GM12878 (cell line): Measurements from ENCODE around the gene RELT. TPM values are rescaled to one million over a fixed set of nuclear protein-coding genes. Genes with fewer than 3 reads are reported as not detected.

Experiments used
- ATAC-seq: fragments of 200-7000 bp; cut with Tn5 transposase; 3 replicates; pipeline ENCODE4 v1.9.1; 2020; ENCODE audit warnings: mild to moderate bottlenecking, moderate library complexity
- BruUV-seq: library from RNA; stranded (reverse); fragments of 400-500 nt; replicated peaks from 2 replicates; lab custom pipeline; 2021; lab: Mats Ljungman, UMichigan
- CTCF ChIA-PET: fragments of 300-600 bp; sonication (Branson Sonifier 250); formaldehyde crosslinking; extraction: SDS; loops from one replicate; lab custom pipeline; 2021; ENCODE audit warnings: inconsistent platforms; lab: Yijun Ruan, JAX
- POLR2A ChIA-PET: fragments of 350-600 bp; formaldehyde crosslinking; extraction: SDS; loops from one replicate; lab custom pipeline; 2021; ENCODE audit warnings: inconsistent platforms; lab: Charles Lee
- RAD21 ChIA-PET: fragments of 300-600 bp; sonication (Branson Sonifier 250); formaldehyde crosslinking; loops from one replicate; lab custom pipeline; 2023; ENCODE audit warnings: antibody characterized with exemption; ENCODE audit not compliant: unreplicated experiment; lab: Charles Lee
- SMC1A ChIA-PET: fragments of 300-600 bp; sonication (Branson Sonifier 250); formaldehyde crosslinking; loops from one replicate; lab custom pipeline; 2023; ENCODE audit not compliant: unreplicated experiment, uncharacterized antibody; lab: Charles Lee
- DNase-seq: peaks from one replicate; pipeline ENCODE4 v3.0.0-alpha.2; 2011; ENCODE audit warnings: low read depth, low spot score
- FAIRE-seq: peaks from 3 replicates; lab custom pipeline; 2011; peaks lifted over from hg19 to GRCh38; lab: Jason Lieb, UNC
- H2AFZ ChIP-seq: 2 replicates; pipeline ENCODE4 v1.6.0; 2011; ENCODE audit warnings: low read depth, low read length, control low read depth; ENCODE audit not compliant: control insufficient read depth
- H3K27ac ChIP-seq: 2 replicates; pipeline ENCODE4 v1.5.1; 2011; ENCODE audit warnings: control low read depth; ENCODE audit not compliant: control insufficient read depth, insufficient read depth
- H3K27me3 ChIP-seq, 2 experiments: replicated peaks in 1 of 2; 2 replicates each; pipeline versions ENCODE4 v1.6.0 to v1.6.1; 2011; ENCODE audit warnings: low read length in 1 of 2; ENCODE audit not compliant: control insufficient read depth in 2 of 2, insufficient read depth in 2 of 2
- H3K36me3 ChIP-seq, 2 experiments: 2 replicates each; pipeline ENCODE4 v1.5.1; 2011; ENCODE audit warnings: low read length in 1 of 2; ENCODE audit not compliant: control insufficient read depth in 2 of 2, insufficient read depth in 2 of 2
- H3K4me1 ChIP-seq: 2 replicates; pipeline ENCODE4 v1.6.1; 2011; ENCODE audit warnings: mild to moderate bottlenecking, low read length, moderate library complexity, mixed read lengths; ENCODE audit not compliant: control insufficient read depth, insufficient read depth
- H3K4me2 ChIP-seq: 2 replicates; pipeline ENCODE4 v1.6.0; 2011; ENCODE audit warnings: control low read depth; ENCODE audit not compliant: control insufficient read depth, insufficient read depth
- H3K4me3 ChIP-seq: fragments of 200-600 bp; sonication (generic); 2 replicates; pipeline ENCODE4 v1.5.1; 2016
- H3K79me2 ChIP-seq: 2 replicates; pipeline ENCODE4 v1.6.0; 2011; ENCODE audit warnings: low read length; ENCODE audit not compliant: control insufficient read depth, insufficient read depth
- H3K9ac ChIP-seq: 2 replicates; pipeline ENCODE4 v1.8.0; 2011; ENCODE audit warnings: low read length, control low read depth, mixed read lengths; ENCODE audit not compliant: control insufficient read depth, insufficient read depth
- H3K9me3 ChIP-seq: replicated peaks from 3 replicates; pipeline ENCODE4 v1.5.1; 2011; ENCODE audit warnings: mild to moderate bottlenecking, low read length; ENCODE audit not compliant: control insufficient read depth, insufficient read depth
- H4K20me1 ChIP-seq: 2 replicates; pipeline ENCODE4 v1.6.0; 2011; ENCODE audit not compliant: control insufficient read depth, insufficient read depth
- BHLHE40 ChIP-seq, 2 experiments: fragments of 450-650 bp in 1 of 2; IDR thresholded peaks; 2 replicates each; pipeline ENCODE4 v1.6.1; 2011 to 2017; ENCODE audit warnings: low read depth in 2 of 2, borderline replicate concordance in 1 of 2, improper control_type of control experiment in 1 of 2, low read length in 1 of 2, mild to moderate bottlenecking in 1 of 2
- NFIC ChIP-seq: IDR thresholded peaks from 2 replicates; pipeline ENCODE4 v1.6.1; 2012; ENCODE audit warnings: low read depth, mild to moderate bottlenecking, inconsistent platforms, low read length, moderate library complexity
- RUNX3 ChIP-seq: IDR thresholded peaks from 2 replicates; pipeline ENCODE4 v1.6.1; 2012; ENCODE audit warnings: low read length, inconsistent platforms
- ZNF384 ChIP-seq: IDR thresholded peaks from 2 replicates; pipeline ENCODE4 v1.6.1; 2012; ENCODE audit warnings: low read depth, mild to moderate bottlenecking, low read length, improper control_type of control experiment, borderline replicate concordance
- ZNF622 ChIP-seq: fragments of 450-650 bp; IDR thresholded peaks from 2 replicates; pipeline ENCODE4 v1.6.1; 2017; ENCODE audit warnings: mild to moderate bottlenecking, inconsistent platforms
- WGBS: methylation state at CpG from one replicate; pipeline ENCODE4 v1.1.6; 2016; ENCODE audit warnings: low lambda C conversion rate; ENCODE audit not compliant: insufficient replicate concordance, insufficient coverage; ENCODE audit errors: missing lambda C conversion rate; 5-methylcytosine and 5-hydroxymethylcytosine counted together
- in situ Hi-C: fragments of 300-500 bp; cut with MboI; formaldehyde crosslinking; loops from 9 replicates; pipeline ENCODE4 v1.14.3; 2018; ENCODE audit warnings: mixed read lengths
- intact Hi-C: fragments of 100-400 bp; cut with micrococcal nuclease; formaldehyde crosslinking; loops from one replicate; pipeline ENCODE4 v1.14.2; 2022; ENCODE audit not compliant: unreplicated experiment
- polyA plus RNA-seq, 11 experiments: library from polyadenylated mRNA; depleted of rRNA in 4 of 11; unstranded in 6 of 11; stranded (reverse) in 5 of 11; fragments of >200 nt; fragmentation: Nextera tagmentation in 4 of 11; fragmentation: Illumina TruSeq in 1 of 11; extraction: Ambion mirVana in 4 of 11; extraction: Trizol in 1 of 11; gene quantifications; 1 replicate in 1 of 11; 2 replicates in 10 of 11; pipeline versions ENCODE4 v1.2.1 to v1.2.3, GENCODE V29; 2011 to 2016; ENCODE audit warnings: inconsistent platforms in 2 of 11, missing spikeins in 2 of 11, low read depth in 1 of 11
- total RNA-seq, 4 experiments: library from RNA; depleted of rRNA in 3 of 4; stranded (reverse); fragments of >200 nt in 3 of 4; fragmentation: Illumina TruSeq in 1 of 4; extraction: Trizol in 1 of 4; gene quantifications; 2 replicates each; pipeline versions ENCODE4 v1.2.1 to v1.2.3, GENCODE V29; 2013 to 2021
- TF ChIP-seq, protein P1 (sequence below): fragments of 450-650 bp; formaldehyde crosslinking; IDR thresholded peaks from 2 replicates; pipeline ENCODE4 v1.4.0; 2020; ENCODE audit warnings: mild to moderate bottlenecking, moderate library complexity

RELT gene
- total and polyA plus RNA-seq, 10 of the 15 experiments (the other 5 are each of a cell fraction or from before 2014, with no cell fraction given), result 1.2 to 28.5 (median 10.8) TPM

DNA sequence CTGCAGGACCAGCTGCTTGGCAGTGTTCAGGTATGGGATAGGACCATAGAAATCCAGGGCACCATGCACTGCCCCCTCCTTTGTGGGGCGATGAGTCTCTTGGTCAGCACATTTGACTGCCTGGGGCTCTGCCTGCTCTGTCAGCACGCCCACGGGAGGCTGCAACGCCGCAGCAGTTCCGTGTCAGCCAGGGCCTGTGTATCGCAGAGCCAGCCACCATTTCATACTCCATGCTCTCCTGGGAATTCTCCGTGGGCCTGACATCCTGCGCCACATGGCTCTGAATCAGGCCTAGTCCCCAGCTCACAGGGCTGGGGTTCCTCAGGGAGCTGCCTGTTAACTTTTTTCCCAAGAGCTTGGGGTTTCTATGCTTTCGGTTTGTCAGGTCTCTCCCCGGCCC lies 16.9 kb upstream of the RELT start:
- in situ Hi-C loops, result no loop called here
- POLR2A ChIA-PET, result no interaction called here
- no peak overlapping the region for H2AFZ ChIP-seq

More for the DNA sequence above, 16.9 kb upstream of the RELT start:
- H4K20me1 ChIP-seq, result no peaks in the 10 kb centered on the region
- no peak for FAIRE-seq
- intact Hi-C loops, result no loop called here
- no TSS peak for BruUV-seq
- CTCF ChIA-PET, result interaction anchor here (0.9 to 15.3 kb wide), 5 partner anchors 8 to 301 kb away, joined by 3 to 400 read pairs (median 5); no protein-coding TSS in a partner anchor
- no peak for TF ChIP-seq NFIC
- TF ChIP-seq BHLHE40 (IDR thresholded peaks at IDR 0.05; ENCODE audit: borderline replicate concordance in 1 of 2, low read depth in 2 of 2, low read length in 1 of 2), result no peak
- no peak for TF ChIP-seq ZNF384
- TF ChIP-seq RUNX3, result no peak
- TF ChIP-seq, protein P1, sequence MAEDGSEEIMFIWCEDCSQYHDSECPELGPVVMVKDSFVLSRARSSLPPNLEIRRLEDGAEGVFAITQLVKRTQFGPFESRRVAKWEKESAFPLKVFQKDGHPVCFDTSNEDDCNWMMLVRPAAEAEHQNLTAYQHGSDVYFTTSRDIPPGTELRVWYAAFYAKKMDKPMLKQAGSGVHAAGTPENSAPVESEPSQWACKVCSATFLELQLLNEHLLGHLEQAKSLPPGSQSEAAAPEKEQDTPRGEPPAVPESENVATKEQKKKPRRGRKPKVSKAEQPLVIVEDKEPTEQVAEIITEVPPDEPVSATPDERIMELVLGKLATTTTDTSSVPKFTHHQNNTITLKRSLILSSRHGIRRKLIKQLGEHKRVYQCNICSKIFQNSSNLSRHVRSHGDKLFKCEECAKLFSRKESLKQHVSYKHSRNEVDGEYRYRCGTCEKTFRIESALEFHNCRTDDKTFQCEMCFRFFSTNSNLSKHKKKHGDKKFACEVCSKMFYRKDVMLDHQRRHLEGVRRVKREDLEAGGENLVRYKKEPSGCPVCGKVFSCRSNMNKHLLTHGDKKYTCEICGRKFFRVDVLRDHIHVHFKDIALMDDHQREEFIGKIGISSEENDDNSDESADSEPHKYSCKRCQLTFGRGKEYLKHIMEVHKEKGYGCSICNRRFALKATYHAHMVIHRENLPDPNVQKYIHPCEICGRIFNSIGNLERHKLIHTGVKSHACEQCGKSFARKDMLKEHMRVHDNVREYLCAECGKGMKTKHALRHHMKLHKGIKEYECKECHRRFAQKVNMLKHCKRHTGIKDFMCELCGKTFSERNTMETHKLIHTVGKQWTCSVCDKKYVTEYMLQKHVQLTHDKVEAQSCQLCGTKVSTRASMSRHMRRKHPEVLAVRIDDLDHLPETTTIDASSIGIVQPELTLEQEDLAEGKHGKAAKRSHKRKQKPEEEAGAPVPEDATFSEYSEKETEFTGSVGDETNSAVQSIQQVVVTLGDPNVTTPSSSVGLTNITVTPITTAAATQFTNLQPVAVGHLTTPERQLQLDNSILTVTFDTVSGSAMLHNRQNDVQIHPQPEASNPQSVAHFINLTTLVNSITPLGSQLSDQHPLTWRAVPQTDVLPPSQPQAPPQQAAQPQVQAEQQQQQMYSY (CRISPR knock-in tag), result no peak
- TF ChIP-seq ZNF622, result no peak
- TF ChIP-seq, all 136 proteins: peak for 0
- ChIA-PET SMC1A (interaction anchor here (1.5 kb wide), 1 partner anchor 65 kb away, joined by 3 read pairs; no protein-coding TSS in a partner anchor), RAD21 (interaction anchor here (0.6 to 1.9 kb wide), 3 partner anchors 8 to 51 kb away, joined by 3 to 7 read pairs (median 5); no protein-coding TSS in a partner anchor)
- no peaks in the 10 kb centered on the region for H3K4me1 ChIP-seq
- WGBS, result 51% methylated on average over 11 of the region's 11 CpGs
- no peak for ATAC-seq
- H3K27me3 ChIP-seq, result no peaks in the 10 kb centered on the region
- no peaks in the 10 kb centered on the region for H3K9me3 ChIP-seq
- DNase-seq, result no peak
- no peak overlapping the region for H3K4me3 ChIP-seq
- no peaks in the 10 kb centered on the region for H3K79me2 ChIP-seq
- no peak overlapping the region for H3K9ac ChIP-seq
- H3K4me2 ChIP-seq, result no peak overlapping the region
- no peak overlapping the region for H3K27ac ChIP-seq
- H3K36me3 ChIP-seq, result peaks cover 0 to 6% of the 10 kb centered on the region in 2 experiments; a peak in 1 of 4 replicates
